ENCODE measurements around the gene IQGAP3.

IQGAP3 gene

DNA sequence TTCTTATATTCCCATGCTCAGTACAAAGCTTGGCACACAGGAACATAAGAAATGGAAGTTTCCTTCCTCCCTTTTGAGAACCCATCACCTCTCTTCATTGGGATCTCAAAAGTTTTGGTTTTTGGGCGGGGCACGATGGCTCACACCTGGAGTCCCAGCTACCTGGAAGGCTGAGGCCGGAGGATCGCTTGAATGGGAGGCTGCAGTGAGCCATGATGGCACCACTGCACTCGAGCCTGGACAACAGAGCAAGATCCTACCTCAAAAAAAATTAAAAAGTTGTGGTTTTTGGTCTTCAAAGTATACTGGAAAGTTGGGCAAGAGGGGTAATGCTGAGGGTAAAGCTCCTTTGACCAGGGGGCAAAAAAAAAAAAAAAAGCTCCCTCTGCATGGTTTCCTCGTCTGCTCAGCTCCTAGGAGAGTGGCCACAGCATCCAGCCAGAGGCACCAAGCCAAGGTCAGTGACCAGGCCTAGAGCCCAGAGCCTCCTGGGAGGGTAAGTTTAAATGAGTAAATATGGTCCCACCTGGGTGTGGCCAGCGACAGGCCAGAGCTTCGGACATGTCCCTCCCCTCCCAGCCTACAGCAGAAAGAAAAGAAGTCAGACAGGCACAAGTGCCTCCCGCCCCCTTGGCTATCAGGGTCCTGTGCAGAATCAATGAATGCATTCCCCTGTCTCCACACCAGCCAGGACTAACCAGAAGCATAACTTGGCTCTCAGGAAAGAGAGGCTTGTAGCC is 76.8 kb downstream of the IQGAP3 start:
- DNase-seq = no peak

DNA sequence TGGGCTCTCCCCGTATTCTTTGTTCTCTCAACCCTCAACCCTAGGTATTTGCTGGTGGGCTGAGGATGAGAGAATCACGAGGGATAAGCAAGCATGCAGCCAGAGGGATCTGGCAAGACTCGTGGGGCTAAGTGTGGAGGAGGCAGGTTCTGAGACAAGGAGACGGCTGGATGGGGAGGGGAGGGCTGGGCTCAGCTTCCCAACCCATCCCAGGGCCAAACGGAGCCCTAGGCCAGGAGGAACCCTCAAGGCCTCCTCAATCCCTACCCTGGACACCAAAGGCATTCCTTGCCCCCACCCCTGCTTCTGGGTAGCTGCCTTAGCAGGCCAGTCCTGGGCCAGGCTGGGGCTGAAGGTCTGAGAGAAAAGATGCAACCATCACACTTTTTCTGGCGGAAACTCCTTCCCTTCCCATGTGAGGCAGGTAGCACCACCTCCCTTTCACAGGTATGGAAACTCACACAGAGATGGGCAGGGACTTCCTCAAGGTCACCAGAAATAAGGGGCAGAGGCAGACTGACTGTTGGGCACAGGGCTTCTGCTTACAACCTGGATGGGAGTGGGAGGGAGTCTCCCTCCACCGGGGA is 78.0 kb downstream of the IQGAP3 start:
- DNase-seq = no peak

DNA sequence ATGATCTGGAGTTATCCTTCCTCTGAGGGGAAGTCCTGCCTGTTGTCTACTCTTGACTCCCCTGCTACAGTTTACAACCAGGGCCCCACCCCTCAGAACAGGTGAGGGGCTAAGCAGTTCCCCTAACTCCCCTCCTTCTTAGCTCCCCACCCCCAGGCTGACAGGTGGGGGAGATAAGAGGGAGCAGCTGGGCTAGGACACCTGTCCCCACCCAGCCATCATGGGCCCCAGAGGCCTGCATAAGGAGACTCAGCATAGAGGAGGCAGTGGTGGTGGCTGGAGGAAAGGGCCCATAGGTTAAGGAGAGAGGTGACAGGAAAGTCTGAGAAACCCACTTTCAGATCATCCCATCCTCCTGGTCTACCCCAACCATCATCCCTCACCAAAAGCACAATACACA is 78.6 kb downstream of the IQGAP3 start:
- DNase-seq = no peak

DNA sequence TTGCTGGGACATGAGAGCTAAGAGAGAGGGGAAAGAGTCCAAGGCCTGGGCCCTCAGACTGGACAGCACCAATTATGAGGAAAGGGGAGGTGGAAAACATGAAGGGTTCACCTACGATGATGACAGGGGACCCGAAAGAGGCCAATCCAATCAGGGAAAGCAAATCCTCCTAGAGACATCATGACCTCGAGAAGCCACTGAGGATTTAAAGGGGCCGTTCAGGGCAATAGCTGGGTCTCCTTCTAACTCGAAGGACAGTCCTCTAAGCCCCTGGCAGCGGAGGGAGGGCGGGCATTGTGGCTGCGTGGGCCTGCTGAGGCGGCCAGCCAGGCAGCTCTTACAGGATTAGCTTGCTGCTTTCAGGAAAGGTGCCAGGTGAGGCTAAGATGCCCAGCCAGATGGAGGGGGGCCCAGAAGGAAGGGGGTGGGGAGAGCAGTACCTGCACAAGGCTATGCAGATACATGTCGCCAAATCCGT is 79.2 kb downstream of the IQGAP3 start:
- no peak for DNase-seq

DNA sequence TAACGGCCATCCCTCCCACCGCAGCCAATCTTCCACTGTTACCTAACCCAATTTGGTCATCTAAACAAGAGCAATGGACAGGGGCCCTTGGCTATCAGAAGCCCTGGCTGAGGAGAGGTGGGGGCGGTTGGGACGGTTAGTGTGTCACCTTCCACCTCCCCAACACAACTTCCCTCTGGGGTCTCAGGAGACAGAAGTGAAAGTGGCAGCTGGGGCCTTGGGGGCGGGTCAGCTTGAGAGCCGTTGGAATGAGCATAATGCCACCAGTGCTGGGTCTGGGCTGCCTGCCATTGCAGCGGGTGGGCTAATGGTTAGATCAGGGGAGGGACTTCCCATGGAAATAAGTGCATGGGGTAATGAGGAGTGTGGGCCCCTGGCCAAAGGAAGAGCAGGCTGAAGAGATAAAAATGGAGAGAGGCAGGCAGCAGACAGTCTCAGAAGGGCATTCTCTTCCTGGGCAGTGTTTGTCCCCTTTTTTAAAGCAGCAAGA is 79.7 kb downstream of the IQGAP3 start:
- peak; percentile 85 for DNase-seq

DNA sequence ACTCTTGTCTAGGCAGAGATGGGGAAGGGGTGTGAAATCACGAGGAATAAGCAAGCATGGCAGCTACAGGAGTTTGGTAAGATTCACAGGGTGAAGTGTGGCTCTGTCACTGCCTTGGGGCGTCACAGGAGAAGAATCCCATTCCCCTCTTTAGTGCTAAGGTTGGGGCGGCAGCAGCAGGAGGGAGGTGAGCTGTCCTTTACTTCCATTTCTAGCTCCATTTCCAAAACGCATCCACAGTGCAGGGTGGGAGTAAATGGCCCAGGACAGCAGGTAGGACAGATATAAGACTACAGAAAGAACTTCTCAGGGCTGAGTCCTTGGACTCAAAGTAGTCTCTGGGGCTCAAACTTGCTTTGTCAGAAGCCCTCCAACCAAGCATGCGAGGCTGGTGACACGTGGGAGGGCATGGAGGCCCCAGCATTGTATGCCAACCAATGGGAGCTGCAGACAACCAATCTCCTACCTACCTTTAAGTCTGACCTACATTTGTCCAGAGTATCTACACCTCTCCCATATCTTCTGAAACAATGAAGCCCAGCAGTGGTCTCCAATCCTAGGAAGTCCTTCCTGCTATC is 80.3 kb downstream of the IQGAP3 start:
- DNase-seq = no peak

DNA sequence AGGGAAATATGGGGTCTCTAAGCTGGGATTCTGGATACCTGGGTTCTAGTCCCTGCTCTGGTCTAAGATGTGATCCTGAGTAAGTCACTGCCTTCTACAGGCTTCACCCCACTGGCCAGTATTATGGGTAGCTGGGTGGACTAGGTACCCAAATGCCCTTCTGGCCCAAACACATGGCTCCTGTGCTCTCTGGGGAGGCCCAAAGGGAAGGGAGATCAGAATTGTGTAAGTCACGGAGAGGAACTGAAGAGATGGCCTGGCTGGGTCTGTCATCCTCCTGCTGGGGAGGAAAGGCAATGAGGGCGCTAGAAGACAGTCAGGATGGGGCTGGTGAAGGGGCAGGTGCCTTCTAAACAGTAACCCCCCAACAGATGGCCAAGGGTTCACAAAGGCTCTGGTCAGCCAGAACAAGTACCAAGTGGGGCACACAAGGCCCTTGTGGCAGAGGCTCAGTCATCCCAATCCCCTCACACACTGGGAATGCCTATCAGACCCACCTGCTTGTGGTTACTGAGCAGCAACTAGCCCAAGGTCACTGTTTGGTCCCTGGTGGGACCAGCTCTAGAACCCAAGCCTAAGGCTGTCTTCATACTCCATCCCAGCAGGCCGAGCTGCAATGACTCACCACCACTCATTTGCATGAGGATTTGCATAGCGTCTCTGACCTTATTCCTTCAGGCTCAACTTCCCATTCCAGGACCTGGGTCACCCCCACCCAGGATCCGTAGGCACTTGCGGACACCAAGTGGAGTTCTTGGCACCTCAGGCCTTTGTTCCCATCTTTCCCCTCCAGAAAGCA is 81.0 kb downstream of the IQGAP3 start:
- no peak for DNase-seq

DNA sequence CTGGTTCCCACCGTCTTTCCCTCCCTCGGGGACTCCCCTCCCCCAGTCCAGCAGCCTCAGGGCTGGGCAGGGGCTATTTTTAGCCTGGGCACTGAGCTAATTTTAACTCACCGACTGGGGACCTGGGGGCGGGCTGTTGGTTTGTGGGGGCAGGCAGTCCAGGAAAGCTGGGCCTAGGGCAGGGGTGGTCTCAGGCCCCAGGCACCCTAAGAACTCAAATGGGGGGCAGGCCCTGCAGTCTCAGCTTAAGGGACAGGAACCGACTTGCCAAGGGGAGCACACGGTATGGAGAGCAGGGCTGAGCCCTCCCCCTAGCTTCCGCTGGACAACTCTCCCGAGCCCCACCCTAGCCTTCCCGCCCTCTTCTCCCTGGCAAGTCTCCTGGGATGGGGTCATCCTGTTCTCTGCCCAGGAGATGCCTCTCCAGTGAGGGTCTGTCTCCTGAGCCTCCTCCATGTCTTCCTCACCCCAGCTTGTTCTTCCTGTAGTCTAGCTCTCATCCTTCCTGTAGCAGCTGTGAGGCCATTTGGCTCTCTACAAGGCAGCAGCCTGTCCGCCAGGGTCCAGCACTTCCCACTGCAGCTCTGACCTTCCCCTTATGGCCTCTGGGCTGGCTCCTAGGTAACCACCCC is 81.8 kb downstream of the IQGAP3 start:
- no peak for DNase-seq

DNA sequence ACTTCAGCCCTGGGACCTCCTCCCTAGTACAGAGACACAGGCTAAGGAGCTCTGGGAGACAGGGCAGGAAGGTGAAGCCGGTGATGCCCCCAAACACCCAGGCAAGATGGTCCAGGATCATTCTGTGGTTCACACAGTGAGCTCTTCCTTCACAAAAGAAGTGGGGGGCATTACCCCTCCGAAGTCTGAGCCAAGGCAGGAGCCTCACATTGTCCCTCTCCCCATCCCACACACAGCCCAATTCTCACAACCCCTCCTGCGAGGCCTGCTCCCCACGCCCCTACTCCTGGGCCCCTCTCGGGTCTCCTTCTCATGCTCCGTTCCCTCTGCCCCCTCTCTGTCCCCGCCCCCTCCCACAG is 82.5 kb downstream of the IQGAP3 start:
- no peak for DNase-seq

DNA sequence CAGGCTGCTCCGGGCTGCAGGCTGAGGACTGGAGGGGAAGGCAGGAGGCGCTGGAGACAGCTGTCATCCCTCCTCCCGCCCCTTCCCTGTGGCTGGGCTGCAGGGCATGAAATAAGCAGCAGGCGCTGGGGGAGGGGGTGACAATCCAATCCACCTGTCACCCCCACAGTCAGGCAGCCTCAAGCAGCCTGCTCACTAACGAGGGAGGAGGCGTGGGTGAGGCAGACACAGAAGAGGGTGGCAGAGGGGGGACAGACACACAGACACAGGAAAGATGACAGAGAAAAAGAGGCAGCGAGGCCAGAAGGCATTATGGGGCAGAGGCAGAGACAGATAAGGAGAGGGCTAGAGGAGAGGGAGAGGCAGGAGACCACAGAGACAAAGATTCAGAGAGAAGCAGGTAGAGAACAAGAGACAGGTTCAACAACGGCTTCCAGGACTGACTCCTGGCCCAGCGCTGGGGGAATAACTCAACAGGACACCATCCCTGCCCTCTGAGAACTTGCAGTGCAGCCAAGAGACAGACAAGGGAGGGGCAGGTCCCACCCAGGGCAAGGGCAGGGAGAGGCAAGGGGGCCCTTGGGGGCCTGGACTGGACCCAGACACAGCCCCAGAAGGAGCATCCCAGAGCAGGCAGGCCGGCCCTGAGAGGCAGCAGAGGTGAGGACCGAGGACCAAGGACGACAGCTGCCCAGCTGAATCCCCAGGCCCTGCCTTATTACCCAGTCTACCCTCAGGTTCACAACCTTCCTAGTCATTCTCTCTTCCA is 83.0 kb downstream of the IQGAP3 start:
- DNase-seq = peak; percentile 81

DNA sequence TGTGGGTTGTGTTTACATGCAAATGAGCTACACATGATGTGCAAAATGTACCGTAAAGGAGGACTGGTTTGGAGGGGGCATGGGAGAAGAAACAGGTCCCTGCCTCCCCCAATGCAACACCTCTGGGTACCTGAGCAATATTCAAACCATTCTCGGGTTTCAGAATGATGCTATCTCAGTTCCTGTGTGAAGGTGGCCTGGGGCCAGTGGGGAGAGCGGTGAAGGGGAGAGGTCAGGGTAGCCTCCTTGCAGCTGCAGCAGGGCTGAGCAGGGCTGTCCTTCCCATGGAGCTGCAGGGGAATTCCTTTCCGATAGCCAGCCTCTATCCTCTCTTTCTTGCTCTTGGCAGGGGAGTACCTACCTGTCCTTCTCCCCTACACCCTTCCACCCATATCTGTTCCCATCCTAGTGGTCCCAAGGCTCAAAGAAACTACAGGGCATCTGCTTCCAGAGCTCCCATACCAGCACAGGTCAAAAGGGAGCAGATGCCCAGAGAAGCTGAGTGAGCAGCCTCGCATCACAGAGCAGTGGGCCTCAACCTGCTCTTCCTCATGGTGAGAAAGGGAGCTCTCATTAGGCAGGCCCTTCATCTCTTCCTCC is 83.7 kb downstream of the IQGAP3 start:
- DNase-seq = no peak

DNA sequence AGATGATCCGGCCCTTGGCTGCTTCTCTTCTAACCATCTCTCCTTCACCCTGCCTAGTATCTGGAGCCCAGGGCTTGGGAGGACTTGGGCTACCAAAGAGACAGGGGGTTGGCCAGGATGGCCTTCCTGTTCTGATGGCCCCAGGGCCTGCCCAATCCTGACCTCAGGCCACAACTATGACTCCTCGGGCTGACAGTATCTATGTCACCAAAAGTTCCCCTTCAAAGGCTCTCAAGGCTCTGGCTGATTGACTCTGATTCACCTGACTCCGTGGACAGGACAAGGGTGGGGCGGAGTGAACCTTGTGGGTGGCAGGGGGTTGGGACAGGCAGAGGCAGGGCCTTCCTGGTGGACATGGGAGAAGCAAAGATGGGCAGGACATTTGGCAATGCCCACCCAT is 84.5 kb downstream of the IQGAP3 start:
- no peak for DNase-seq

DNA sequence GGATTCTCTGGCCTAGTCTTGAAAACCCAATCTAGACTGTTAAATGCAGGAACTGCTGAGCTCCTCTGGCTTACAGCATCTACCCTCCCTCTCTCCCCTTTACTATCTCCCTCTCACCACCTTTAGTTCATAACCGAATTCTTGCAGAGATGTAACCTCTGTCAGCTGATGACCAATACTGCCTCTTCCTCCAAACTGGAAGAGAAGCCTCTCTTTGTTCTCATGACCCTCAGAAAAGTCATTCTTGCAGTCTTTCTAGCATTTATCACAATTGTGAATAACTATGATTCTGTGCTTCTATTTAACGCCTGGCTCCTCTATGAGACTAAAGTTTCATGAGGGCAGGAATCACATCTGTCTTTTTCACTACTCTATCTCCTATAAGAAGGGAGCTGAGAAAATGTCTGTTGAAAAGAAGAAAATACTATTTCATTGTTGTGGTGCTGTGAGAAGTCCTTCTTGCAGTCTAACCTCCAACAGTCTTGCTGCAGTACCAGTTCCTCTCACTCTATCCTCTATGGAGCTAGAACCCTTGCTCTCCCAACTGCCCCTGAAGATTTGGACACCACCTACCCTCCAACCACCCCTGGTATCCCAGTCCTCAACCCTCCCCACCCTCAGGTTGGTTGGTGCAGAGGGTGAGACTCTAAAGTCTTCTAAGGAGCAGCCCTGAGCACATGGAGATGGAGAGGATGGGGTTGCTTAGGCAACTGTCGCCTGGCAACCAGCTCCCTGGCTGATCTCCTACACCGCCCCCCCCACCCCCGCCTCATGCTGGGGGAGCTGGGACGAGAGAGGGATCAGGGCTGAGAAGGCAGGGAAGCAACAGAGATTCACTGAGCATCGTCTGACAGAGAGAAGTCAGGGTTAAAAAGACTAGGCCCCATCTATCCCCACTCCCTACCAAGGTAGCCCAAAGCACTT is 85.7 kb downstream of the IQGAP3 start:
- no peak for DNase-seq

DNA sequence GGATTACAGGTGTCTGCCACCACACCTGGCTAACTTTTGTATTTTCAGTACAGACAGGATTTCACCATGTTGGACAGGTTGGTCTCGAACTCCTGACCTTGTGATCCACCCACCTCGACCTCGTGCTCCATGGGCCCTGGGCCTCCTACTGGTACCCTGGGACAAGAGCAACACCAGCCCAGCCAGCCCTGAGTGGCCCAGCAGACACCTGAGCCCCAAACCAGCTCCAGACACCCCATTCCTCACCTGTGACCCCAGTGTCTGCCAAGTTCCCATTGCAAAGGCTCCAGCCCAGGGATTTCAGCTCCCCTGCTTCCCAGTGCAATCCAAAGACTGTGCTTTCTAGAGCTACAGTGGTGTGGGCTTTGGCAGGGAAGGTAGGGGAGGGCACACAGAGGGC is 86.4 kb downstream of the IQGAP3 start:
- DNase-seq = no peak

DNA sequence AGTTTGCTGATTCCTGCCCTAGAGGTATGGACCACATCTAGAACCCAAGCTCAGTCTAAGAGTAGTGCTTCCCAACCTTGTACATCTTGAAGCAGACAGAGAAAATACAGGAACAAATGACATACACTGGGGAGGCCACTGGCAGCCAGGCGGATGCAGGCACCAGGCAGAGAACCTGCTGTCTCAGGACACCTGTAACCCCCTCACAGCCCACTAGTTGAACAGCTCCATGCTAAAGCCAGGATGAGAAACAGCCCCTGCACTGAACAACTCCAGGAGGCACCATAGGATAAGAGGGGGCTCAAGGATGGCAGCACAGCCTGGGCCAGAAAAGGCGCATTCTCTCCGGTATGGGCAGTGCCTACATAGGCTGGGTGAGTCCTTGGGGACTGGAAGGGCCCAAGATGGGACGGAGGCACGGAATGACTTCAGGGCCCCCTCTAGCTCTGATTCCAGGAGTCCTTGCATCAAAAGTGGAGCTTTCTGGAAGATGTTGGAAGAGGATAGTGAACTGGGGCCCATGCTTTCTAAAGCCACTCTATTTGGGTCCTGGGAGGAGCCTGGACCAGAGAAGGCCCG is 87.8 kb downstream of the IQGAP3 start:
- DNase-seq = no peak

DNA sequence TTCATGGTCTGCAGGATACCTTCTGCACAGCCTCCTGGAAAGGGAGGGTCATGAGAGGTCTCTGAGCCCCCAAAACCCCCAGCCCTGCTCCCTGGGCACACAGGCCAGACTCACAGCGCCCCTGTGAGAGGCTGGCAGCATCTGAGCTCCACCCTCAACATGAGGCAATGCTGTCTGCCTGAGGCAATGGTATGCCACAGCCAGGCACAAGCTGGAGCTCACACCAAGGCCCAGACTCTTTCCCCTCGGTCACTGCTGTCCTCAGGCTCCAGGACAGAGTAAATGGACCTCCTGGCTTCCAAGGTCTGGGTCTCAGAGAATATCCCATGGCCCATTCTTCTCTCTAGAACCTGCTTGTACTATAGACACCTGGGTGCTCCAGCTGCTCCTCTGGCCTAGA is 89.0 kb downstream of the IQGAP3 start:
- DNase-seq = no peak

DNA sequence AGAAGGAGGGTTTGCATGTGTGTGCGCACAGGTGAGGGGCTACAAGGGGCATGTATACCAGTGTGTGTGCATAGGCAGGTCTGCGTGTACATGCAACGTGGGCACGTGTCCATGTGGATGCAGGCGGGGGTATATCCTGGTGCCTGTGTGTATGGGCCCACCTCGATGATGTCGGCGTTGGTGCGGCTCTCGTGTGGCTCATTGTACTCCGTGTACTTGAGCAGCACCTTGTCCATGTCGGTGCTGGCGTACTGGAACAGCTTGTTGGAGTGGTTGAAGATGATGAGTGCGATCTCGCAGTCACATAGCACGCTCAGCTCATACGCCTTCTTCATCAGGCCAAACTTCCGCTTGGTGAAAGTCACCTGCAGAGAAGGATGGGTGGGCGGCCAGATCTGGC is 90.1 kb downstream of the IQGAP3 start:
- no peak for DNase-seq

DNA sequence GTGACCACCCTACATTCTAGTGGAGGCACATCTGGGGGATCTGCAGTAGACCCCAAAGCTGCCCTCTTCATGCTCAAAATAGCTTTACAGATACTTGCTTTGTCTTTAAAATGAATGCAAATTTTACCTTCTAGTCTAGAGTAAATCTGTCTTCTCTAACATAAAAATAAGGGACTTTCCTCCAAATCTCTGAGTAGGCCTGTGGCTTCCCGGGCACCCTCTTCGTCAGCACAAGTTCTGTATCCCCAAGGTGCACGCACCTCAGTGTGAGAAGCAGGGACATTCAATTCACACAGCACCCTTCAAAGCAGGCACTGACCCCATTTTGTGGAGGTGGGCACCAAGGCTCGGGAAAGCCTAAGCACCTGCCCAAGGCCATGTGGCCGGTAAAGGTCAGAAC is 90.8 kb downstream of the IQGAP3 start:
- no peak for DNase-seq

DNA sequence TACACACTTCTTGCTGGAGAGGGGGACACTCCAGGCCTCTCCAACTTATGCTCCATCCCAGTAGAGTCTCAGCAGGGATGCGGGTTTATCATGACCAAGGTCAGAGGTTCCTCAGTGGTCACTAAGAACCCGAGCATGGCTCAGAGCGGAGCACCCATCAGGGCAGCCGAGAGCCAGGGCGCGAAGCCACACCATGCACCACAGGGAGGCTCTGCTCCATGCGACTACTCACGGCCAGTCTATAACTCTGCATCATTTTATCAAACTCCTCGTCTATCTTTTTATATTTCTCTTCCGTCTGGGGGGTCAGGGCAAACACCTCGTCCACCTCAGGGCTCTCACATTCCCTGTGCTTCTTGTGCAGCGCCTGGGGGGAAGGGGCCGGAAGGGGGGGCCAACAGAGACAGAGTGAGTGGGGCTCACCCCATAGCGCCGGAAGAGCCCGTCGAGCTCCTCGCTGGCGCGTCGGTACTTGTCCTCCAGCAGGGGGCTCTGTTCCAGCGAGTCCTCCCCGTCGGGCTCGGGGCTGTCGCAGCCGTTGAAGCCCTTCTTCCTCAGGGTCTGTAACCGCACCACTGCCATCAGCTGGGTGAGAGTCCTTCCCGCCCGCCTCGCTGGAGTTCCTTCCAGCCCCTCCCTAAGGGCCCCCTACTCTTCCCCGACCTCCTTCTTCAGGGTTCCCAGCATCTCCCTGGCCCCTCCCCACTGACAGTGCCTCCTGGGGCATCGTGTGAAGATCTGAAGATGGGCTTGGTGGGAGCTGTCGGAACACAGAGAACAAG is 91.8 kb downstream of the IQGAP3 start:
- peak; percentile 89 for DNase-seq

DNA sequence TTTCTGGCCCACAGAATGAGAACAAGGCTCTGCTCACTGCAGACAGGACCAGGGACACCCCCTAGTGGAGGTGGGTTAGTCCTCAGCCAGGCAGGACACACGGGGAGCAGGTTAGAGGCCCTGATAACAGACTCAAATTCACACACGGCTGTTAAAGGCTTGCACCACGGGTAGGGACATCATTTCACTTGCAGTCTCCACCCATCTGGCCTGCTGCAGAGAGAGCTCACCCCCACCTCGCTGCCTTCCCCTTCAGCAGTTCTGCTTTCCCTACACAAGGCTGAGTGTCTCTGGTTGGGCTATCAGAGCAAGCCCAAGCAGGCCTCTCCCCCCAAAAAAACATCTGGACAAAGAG is 92.4 kb downstream of the IQGAP3 start:
- peak; percentile 73 for DNase-seq

Data from hematopoietic multipotent progenitor cell treated with erythropoietin and hydrocortisone succinate and interleukin-3 and kit ligand, for 4 days (in vitro differentiated cells).